NCI-H1105 treated with DMSO at 0.1 percent for 48 hours (cell line): Measurements from ENCODE around the gene RPL22.
"Not testable (repeated sequence)": the region's sequence is repeated elsewhere in the genome, so short reads cannot be mapped to it uniquely, and the experiment has no call there.

Experiments
- DNase-seq: peaks from one replicate; lab custom pipeline; 2025; lab: John Stamatoyannopoulos, UW

Gene RPL22

DNA sequence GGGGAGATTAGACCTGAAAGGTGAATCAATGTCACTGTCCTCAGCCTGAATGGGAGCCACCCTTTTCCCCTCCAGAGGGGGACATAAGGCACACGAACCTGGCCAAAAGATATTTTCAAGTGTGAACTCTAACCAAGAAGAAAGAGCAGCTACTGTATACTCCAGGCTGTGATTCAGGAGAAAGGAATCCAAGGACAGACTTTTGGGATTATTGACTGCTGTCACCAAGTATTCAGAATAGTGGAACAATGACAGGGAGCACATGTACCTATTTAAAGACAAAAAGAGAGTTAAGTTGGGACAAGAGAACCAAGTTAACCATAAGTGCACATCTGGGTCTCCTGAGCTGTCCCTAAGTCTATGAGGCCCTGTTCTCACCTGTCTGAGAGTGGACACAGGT, 34.0 kb upstream of the RPL22 start:
- DNase-seq = no peak

- no peak for DNase-seq
Observed at GRCh38 chr1:6225651-6226050, 26.3 kb upstream of the RPL22 start.

DNA sequence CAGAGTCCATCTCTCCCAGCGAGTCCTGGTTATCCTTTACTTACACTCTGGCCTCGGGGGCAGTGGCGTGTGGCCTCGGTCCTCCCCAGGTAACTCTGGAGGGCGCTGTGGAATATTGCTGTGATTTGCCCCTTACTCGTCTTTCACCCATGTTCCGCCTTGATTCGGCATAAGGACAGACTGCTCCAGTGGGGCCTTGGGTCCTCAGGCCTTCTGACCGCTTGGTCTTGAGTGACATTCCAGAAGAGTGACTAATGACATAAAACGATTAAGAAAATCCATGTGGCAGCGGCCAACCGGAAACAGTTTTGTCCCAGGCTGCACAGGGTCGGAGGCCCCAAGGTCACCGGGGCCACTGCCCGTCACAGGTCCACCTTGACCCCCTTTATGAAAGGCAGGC, 25.3 kb upstream of the RPL22 start:
- DNase-seq = no peak

GRCh38 chr1:6223617-6224016, 24.2 kb upstream of the RPL22 start:
- no peak for DNase-seq

DNA sequence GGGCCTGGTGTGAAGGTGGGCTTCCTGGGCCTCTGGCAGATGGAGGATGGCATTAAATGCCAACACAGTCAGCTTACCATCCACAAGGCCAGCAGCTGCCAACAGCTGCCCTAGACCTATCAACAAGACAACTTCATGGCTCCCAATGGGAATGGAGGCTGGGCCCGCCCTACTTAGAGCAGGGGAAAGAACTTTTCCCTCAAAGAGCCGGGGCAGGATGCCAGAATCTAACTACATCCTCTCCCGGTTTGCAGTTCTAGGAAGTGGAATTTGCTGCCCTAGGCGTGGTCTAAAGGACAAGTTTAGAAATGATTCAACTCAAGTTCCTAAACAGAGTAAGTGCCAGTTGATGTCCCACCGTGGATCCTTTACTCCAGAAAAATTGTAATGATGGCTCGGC, 23.2 kb upstream of the RPL22 start:
- no peak for DNase-seq

GRCh38 chr1:6221210-6221784, 21.9 kb upstream of the RPL22 start:
- DNase-seq = no peak

DNA sequence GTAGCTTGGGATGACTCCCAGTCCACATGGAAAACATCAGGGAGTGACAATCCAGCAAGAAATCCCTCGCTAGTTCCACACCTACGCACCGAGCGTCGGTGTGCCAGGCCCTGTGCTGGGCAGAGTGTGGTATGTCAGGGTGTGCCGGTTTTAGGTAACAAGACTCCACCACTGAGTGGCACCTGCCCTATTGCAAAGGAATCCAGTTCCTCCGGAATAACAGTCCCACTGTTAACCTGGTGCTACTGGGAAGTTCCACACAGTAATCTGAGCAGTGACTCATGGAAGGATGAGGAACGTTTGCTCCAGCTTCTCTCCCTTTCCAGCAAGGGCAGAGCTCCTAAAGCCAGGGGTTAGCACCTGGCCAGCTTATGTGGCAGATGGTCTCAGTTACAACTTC, 20.8 kb upstream of the RPL22 start:
- DNase-seq = no peak

DNA sequence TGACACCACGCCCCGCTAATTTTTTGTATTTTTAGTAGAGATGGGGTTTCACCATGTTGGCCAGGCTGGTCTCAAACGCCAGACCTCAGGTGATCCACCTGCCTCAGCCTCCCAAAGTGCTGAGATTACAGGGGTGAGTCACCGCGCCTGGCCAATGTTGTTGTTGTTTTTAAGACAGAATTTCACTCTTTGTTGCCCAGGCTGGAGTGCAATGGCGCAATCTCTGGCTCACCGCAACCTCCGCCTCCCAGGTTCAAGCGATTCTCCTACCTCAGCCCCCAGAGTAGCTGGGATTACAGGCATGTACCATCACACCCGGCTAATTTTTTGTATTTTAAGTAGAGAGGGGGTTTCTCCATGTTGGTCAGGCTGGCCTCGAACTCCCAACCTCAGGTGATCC, 20.2 kb upstream of the RPL22 start:
- not testable (repeated sequence) for DNase-seq

DNA sequence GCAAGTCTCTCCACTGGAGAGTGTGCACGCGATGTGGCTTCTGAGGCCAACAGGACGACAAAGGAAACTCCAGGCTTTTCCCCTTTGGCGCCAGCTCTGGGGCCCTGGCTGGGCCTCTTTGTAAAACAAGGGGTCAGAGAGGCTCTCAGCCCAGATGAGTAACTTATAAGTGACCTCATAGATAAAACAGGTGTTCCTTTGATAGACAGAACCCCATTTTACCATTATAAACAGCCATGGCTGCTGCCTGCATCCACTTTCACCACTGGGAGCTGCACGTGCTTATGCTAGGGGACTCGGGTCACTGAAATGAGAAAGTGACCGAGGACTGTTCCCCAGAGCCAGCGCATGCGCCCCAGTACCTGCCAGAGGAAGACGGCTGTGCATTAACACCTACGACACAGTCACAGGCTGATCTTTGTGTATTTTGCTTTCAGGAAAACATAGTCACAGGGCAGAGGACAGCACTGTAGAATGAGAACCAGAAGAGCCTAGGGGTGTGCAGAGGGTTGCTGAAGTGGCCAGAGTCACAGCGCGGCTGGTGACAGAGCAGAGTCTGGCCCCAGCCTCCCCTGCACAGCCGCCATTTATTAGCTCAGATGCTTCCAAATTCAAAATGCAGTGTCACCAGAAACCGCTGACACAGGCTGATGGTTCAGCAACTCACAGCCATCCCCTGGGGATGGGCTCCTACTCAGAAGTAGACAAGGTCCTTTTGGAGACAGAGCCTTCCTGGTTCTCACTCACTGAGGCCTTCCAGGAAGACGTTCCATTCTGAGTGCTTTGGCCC, 19.2 kb upstream of the RPL22 start:
- no peak for DNase-seq

DNA sequence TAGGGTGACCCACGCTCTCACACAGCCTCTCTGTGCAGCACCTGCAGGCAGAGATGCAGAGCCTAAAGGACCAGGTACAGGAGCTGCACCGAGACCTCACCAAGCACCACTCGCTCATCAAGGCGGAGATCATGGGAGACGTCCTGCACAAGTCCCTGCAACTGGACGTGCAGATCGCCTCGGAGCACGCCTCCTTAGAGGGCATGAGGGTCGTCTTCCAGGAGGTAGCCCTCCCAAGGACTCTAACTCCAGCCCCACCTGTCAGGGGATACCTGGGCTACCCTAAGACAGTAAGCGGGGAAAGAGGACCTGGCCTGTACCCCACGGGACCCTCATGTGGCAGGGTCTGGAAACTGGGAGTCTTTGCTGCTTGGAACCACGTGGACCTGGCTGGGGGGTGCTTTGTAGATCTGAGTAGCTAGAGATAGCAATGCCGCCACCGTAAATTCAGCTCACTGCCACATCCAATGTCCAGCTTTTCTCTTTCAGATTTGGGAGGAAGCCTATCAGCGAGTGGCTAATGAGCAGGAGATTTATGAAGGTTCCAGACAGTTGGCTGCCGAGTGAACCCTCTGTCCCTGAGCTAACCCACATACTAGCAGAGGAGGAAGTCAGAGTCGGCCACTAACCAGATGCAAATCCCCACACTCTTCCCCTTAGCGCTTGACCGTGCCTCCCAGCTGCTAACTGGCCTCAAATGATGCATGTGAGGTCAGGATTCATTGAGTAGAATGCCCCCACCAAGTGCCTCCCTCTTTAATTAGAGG, 13.0 kb upstream of the RPL22 start:
- DNase-seq = no peak

DNA sequence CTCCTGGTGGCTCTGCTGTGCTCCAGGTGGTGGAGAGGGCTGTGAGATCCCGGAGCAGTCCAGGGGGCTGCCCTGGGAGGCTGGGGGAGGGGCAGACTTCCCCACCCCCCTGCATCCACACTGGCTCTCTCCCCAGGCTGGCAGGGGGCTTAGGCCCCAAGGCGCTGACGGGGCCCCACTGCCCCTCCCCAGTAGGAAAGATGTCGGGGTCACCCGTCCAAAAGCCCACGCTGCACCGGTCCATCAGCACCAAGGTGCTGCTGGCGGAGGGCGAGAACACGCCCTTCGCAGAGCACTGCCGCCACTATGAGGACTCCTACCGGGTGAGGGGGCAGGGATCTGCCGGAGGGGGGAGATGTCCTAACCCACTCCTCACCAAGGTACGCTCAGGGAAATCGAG, 12.3 kb upstream of the RPL22 start:
- no peak for DNase-seq

DNA sequence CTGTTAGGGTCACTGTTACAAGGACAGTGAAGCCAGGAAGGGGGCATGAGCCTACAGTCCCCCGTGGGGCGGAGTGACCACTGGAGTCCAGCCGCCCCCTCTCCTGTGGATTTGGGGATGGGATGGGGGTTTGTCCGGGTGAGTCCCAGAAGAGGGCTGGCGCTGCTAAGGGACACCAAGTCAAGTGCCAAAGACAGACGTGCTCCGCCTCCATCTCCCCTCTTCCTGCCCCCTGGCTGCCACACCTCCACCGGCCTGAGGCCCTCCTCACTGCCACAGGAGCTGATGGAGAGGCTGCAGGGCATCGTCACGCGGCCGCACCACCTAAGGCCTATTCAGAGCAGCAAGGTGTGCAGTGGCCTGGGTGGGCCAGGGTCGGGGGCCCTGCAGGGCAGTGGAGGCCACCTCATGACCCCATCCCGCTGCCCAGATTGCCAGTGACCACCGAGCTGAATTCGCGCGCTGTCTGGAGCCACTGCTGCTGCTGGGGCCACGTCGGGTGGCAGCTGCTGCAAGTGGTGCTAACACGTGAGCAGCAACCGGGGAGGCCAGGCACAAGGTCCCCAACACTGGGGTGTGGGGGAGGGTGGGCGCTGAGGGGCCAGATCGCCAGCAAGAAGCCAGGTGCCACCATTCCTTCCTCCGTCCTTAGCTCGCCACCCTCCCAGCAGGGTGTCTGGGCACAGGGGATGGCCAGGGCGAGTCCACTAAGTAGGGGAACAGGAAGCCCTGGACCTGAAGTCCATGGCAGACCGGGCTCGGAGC, 11.4 kb upstream of the RPL22 start:
- DNase-seq = no peak

- no peak for DNase-seq
Observed at GRCh38 chr1:6209661-6210580, 10.5 kb upstream of the RPL22 start.

DNA sequence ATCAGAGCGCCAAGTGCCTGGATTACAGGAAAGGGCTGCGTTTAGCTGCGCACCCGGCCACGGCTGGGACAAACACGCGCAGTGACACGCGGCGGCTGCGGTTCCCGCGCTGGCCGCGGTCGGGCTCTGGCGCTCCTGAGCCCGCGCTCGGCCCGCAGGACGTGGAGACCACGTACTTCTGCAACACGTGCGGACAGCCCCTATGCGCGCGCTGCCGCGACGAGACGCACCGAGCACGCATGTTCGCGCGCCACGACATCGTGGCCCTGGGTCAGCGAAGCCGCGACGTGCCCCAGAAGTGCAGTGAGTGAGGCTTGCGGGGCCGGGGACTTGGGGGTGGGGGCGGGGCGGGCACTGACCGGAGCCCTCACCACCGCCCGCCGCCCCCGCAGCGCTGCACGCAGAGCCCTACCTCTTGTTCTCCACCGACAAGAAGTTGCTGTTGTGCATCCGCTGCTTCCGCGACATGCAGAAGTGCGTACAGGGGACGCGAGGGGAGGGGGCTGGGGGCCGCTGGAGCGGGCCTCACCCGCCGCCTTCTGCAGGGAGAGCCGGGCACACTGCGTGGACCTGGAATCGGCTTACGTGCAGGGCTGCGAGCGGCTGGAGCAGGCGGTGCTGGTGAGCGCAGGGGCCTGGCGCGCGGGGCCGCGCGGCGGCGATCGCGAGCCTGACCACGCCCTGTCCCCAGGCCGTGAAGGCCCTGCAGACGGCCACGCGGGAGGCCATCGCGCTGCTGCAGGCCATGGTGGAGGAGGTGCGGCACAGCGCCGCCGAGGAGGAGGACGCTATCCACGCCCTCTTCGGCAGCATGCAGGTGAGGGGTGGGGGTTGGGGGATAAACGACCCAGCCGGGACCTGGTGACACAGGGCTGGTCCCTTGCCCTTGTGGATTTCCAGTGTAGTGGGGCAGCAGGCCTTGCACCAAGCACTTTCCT, 9.6 kb upstream of the RPL22 start:
- DNase-seq = no peak

- DNase-seq = no peak
Observed at GRCh38 chr1:6207921-6208320, 8.5 kb upstream of the RPL22 start.

GRCh38 chr1:6207075-6207885, 7.9 kb upstream of the RPL22 start:
- DNase-seq = no peak

DNA sequence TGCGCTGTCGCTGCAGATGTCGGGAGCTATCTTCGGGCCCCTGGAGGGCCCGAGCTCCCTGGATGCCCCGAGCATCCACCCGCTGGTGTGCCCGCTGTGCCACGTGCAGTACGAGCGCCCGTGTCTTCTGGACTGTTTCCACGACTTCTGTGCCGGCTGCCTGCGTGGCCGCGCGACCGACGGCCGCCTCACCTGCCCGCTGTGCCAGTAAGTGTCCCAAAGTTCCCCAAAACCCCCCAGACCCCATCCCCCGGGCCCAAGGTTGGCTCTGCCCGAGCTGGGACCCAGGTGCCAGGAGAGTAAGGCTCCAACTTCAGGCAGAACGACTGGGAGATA, 7.1 kb upstream of the RPL22 start:
- no peak for DNase-seq

- DNase-seq = no peak
Observed at GRCh38 chr1:6205849-6206519, 6.6 kb upstream of the RPL22 start, which contains the start of gene RNF207. Gene RNF207, plus strand, starts transcription at chr1:6206119. Its CDS starts 417 bp downstream, at chr1:6206536.

DNA sequence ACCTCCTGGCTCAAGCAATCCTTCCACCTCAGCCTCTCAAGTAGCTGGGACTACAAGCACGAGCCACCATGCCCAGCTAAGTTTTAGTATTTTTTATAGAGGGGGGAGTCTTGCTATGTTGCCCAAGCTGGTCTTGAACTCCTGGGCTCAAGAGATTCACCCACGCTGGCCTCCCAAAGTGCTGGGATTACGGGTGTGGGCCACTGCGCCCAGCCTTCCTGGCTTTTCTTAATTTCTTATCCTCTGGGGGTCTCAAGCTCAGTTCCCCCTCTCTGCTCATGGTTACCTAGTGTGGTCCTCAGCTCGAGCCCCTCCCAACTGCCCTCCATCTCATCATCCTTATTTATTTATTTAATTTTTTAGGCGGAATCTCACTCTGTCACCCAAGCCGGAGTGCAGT, 2.9 kb upstream of the RPL22 start:
- no peak for DNase-seq
